Stimulated activated CD4-positive, alpha-beta T cell treated with anti-CD3 and anti-CD28 coated beads, Interleukin-1b, Interleukin-23, amount 100 ng/mL, for 24 hours (primary cell): ENCODE measurements around the gene TTLL6.
"Not testable (repeated sequence)": the region's sequence is repeated elsewhere in the genome, so short reads cannot be mapped to it uniquely, and the experiment has no call there.

Experiments
- DNase-seq, 4 experiments: peaks; one replicate each; pipeline ENCODE4 v3.0.0-alpha.2; 2020; ENCODE audit warnings: low read depth in 4 of 4, low spot score in 1 of 4

The TTLL6 gene

DNA sequence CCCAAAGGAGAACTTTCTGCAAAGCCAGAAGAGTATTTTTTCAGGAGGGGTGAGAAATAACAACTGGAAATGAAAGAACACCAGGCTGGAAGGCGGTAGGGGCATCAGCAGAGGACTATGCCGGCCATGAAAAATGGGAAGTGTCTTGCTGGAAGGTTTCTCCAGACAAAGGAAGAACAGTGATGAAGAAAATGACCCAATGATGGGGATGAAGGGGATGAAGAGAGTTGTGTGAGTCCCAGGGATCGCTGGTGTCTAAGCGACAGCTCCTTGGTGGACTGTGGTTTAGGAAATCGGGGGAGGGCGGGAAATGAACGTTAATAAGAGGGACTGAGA, 623 bp downstream of the TTLL6 start:
- no peak for DNase-seq

- DNase-seq: no peak
These were observed 1.7 kb downstream of the TTLL6 start for GRCh38 chr17:48815311-48815710.

DNA sequence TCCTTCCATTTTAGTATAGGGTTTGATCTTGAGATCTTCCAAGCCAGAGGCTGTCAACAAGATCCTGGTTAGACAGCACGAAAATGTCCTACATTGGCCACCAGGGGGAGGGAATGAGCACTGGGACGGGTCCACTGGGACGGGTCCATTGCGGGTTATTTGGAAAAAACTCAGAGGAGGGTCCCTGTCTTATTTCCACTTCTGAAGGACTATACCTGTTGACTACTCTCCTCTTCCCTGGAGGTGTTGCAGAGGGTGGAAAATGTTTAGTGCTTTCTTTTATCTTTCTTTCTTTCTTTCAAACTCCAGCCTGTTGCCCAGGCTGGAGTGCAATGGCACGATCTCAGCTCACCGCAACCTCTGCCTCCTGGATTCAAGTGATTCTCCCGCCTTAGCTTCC, 2.5 kb downstream of the TTLL6 start:
- peak; percentile 17 to 33 (median 29) for DNase-seq

DNA sequence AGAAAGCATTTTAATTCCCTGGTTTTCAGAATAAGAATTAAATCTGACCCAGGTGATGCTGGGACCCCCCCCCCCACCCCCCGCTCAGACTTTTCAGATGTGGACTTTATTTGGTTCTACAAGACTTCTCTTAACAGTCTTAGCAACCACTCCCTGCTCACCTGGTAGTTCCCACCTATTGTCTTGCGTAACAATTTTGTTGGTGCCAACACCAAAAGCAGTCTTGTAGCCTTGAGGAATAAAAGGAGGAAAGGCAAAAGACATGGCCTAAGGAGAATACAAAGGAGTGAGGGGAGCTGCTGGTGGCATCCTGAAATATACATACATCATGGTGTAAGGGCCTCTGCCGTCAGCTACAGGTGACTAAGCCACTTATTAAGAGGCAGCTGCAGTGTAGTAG, 5.0 kb downstream of the TTLL6 start:
- no peak for DNase-seq

DNA sequence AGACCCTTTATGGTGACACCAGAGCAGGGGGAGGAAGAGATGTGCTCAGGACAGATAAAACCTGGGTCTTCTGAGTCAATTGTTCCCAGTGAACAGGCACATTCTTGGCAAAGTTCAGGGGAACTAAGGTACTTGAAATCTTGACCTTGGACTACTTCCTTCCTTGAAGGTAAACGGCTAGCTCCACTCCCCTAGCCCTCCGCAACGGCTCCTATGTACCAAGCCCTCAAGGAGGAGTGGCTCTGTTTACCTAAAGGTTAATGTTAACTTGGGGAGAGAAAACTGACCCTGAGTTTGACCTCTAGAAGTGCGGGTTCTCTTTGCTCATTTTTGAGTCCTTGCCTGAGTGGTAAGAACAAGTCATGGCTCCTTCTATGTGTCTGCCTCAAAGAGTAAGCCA, 7.8 kb downstream of the TTLL6 start:
- DNase-seq: no peak

GRCh38 chr17:48804936-48805411, 12.1 kb downstream of the TTLL6 start:
- DNase-seq: peak; percentile 48 to 62 (median 57)

- no peak for DNase-seq
These were observed 16.3 kb downstream of the TTLL6 start for GRCh38 chr17:48800626-48801217.

- DNase-seq: no peak
These were observed 17.8 kb downstream of the TTLL6 start for GRCh38 chr17:48799069-48799723.

DNA sequence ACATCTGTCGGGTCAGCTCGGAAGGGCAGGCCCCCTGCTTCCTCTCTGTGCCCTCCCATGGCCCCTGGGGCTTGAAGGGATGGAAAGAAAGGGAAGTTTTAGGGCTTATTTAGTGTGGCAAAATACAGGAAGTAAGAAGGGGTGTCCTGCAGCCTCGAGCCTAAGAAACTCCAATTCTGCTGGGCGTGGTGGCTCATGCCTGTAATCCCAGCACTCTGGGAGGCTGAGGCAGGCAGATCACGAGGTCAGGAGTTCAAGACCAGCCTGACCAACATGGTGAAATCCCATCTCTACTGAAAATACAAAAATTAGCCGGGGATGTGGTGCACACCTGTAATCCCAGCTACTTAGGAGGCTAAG, 20.9 kb downstream of the TTLL6 start:
- DNase-seq: not testable (repeated sequence)

GRCh38 chr17:48795444-48796162, 21.4 kb downstream of the TTLL6 start:
- no peak for DNase-seq

GRCh38 chr17:48792033-48792798, 24.8 kb downstream of the TTLL6 start:
- no peak for DNase-seq

DNA sequence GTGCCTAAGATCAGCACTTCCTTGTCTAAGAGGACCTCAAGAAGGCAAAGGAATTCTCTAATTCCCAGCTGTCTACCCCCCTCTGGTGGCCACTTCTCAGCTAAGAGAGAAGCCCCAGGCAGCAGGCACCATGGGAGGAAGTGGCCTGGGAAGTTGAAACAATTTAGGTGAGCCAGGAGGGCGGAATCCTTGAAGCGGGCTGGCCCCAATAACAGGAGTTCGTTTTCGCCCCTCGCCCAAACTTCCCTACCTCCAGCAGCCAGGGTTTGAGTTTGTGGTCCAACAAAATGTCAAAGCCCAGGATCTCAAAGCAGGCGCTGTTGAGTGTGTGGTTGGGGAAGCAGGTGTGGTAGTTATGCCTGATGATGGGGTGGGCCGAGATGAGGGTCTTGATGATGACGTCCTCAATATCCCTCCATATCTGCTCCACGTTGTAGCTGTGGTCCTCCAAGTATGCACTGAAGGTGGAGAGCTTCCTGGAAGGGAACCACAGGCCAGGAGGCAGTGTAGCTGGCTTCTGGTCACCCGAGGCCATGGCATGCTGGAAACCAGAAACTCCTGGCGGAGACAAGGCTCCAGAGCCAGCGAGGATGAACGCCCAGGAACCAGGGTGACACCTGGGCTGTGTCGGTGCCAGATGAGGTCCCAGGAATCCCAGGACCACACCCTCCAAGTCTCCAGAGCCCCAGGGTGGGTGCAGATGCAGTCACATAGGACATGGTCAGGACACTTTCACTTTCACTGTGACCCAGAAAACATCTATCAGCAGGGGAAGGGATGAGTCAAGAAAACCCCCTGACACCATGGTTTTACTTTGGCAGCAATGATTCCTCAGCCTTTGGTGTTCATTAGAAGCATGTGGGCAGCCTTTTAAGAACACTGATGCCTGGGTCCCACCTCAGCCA, 25.6 kb downstream of the TTLL6 start:
- peak in 1 of 4 experiments; percentile 21 for DNase-seq

GRCh38 chr17:48790607-48791127, 26.4 kb downstream of the TTLL6 start:
- DNase-seq: no peak

- DNase-seq: no peak
These were observed 29.2 kb downstream of the TTLL6 start for GRCh38 chr17:48787828-48788227.

GRCh38 chr17:48779421-48779820, 37.6 kb downstream of the TTLL6 start:
- DNase-seq: no peak

- no peak for DNase-seq
These were observed 40.4 kb downstream of the TTLL6 start for GRCh38 chr17:48776602-48777001.

- no peak for DNase-seq
These were observed 43.8 kb downstream of the TTLL6 start for GRCh38 chr17:48773245-48773644.

GRCh38 chr17:48770954-48771353, 46.1 kb downstream of the TTLL6 start:
- DNase-seq: no peak

DNA sequence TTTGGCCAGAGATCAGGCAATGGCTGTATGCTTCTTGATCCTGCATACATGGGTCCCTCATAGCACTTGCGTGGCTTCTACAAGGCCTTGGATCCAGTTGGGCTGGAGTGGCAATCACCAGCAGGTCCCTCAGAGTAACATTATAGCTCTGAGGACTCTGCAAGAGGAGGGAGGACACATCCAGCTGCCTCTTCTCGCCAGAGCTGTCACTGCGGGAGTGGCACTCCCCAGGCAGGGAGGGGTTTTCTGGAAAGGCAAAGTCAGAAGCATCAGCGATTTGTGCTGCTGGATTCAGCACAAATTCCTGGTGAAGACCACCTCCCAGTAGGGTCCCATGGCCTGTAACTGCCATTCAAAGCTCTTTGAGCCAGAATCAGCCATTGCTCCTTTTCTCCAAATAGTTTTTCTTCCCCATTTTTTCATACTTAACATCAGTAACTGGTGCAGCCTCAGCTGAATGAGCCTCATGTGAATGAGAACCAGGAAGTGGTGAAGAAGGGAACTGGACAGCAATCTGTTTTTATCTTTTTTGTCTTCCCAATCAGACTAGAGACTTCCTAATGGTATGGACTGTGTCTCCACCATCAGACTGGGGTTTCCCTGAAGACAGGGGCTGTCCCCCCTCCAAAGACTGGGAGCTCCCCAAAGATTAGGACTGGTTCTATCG, 47.9 kb downstream of the TTLL6 start:
- no peak for DNase-seq

GRCh38 chr17:48767263-48767774, 49.7 kb downstream of the TTLL6 start:
- no peak for DNase-seq
